Right renal cortex interstitium (tissue), 3 donors: ENCODE results near the gene UBE2Q1. TPM values are rescaled to one million over a fixed set of nuclear protein-coding genes. Genes with fewer than 3 reads are reported as not detected.

Experiments used
- DNase-seq, 3 donors: peaks; one replicate each; pipeline ENCODE4 v3.0.0-alpha.2; 2013; ENCODE audit warnings: low read depth in 3 of 3, low spot score in 2 of 3
- polyA plus RNA-seq, 3 donors: library from polyadenylated mRNA; unstranded; fragments of 120-200 nt; gene quantifications; one replicate each; pipeline ENCODE4 v1.2.1, GENCODE V29; 2013; ENCODE audit not compliant: insufficient read length in 3 of 3

UBE2Q1 gene
- 100 to 1,000 TPM; 107 to 136 (median 124) TPM for polyA plus RNA-seq

DNA sequence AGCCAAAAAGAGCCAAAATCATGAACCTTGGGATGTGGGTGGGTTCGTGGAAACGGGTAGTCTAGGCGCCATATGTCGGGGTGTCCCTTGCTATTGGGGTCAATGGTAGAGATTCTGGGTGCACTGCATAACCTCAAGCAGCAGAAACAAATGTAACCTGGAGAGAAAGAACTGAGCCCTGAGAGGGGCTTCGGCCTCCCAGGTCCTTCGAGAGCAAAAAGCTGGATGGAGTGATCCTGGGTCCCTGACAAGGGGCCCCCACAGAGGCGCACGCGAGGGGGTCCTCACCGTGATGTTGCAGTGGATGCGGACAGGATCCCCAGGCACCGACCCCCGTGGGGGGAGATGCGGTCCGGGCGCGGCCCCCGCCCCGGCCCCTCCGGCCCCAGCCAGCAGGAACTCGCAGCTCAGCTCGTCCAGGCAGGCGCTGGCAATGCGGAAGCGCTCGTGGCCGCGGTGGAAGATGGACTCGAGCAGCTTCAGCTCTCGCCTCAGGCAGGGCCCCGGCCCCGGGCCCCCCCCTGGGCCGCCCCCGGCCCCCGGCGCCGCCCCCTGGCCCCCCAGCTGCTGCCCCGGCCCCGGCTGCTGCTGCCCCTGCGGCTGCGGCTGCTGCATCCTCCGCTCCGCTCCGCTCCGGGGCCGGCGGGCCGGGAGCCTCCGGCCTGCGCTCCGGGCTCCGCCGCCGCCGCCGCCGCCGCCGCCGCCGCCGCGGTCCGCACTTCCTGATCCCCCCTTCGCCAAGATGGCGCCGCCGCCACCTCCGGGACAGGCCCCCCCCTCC is at the start of gene UBE2Q1:
Gene UBE2Q1 (minus strand): TSS at position 724 of the 781 bp plus-strand sequence. CDS start 109 bp downstream, at position 615.
- DNase-seq, result no peak

DNA sequence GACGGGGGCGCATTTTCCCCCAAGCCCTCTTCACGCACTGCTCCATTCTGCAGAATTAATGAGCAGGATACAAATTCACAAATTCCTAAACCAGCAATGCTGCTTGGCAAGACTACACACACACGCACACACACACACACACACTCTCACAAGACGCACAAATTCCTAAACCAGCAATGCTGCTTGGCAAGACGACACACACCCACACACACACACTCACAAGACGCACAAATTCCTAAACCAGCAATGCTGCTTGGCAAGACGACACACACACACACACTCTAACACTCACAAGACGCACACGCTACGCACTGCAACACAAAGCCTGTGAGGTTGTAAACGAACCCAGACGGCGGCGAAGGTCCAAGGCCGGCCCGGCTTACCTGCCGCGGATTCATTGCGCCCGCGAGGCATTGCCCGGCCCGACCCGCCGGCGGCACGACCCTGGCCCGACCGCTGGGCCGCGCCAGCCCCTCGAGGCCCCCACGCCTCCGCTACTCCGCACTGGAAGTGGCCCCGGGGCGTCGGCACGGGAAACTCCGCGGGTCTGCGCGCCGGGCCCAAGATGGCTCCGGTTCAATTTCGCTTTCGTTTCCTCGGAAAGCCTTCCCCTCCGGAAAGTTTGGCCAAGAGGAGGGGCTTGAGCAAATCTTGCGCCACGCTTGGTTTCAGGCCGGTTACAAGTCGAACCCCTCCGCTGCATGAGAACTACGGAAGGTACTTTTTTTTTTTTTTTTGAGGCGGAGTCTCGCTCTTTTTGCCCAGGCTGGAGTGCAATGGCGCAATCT is 49.3 kb upstream of the UBE2Q1 start, which contains the start of gene ADAR:
Gene ADAR (minus strand): TSS at position 578 of the 788 bp plus-strand sequence. CDS start 180 bp downstream, at position 398.
- DNase-seq, result peak; percentile 83 to 92 (median 92)

DNA sequence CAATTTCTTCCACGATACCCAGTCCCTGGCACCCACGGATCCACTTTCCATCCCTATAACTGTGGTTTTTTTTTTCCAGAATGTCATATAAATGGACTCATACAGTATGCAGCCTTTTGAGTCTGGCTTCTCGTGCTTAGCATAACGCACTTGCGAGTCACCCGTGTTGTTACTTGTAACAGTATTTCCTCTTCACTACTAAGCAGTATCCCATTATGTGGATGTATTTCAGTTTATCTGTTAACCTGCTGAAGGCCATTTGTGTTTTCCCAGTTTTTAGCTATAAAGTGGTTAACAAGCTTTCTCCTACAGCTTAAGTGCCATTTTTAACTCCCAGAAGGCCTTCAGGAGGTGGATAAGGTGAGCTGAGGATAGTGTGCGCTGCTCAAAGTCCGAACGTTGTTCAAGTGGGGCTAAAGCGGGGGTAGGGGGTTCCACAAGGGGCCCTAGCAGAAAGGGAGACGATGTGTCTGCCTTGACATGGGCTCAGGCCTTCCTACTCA is 48.7 kb upstream of the UBE2Q1 start:
- no peak for DNase-seq

DNA sequence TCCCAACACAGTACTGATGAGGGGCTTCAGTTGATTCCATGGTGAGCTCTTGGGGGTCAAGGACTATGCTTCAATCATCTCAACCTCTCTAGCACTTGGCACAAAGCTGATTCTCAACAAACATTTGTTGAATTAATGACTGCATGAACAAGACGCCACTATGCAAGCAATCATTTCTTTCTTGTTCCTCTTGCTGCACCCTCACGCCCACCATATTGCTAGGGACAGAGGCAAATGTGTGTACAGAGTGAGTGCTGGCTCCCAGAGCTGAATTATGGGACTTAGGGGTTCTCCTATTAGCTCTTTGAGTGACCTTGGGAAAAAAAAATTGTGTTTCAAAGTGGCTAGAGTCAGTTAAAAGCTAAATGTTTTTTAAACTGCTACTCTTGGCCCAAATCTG is 47.1 kb upstream of the UBE2Q1 start:
- DNase-seq, result no peak

DNA sequence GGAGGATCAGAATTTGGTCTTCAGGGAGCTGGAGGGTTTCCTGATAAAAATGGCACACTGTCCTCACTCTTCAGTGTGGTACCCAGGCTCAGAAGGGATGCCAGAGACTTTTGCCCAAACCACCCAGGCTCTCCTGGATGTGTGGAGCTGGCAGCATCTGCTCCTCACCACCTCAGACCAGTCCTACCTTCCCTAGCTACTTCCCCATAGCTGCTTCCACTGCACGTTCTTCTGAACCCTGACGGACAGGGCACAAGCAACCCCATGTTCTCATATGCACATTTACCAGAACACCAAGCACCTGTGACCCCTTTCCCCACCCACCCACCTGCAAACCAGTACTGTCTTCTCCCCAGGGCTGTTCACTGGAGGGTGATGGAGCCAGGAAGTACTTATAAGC is 44.9 kb upstream of the UBE2Q1 start:
- no peak for DNase-seq

DNA sequence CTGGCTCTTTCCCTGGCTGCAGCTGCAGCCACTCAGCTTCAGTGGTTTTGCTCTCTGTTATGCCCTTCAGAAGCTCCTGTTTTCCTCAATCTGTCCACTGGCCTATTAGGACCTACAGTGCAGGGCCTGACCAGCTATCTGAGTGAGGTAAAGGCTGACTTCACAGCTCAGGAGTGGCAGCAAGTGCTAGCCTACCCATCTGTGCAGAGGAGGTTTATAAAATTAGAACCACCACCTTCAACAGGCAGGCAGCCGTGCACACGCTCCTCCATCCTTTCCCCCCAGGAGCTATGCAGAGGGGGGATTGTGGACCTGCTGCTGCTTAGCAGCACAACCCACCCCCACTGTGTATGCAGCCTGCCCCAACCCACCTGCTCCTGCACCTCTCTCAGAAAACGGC is 41.2 kb upstream of the UBE2Q1 start:
- no peak for DNase-seq

DNA sequence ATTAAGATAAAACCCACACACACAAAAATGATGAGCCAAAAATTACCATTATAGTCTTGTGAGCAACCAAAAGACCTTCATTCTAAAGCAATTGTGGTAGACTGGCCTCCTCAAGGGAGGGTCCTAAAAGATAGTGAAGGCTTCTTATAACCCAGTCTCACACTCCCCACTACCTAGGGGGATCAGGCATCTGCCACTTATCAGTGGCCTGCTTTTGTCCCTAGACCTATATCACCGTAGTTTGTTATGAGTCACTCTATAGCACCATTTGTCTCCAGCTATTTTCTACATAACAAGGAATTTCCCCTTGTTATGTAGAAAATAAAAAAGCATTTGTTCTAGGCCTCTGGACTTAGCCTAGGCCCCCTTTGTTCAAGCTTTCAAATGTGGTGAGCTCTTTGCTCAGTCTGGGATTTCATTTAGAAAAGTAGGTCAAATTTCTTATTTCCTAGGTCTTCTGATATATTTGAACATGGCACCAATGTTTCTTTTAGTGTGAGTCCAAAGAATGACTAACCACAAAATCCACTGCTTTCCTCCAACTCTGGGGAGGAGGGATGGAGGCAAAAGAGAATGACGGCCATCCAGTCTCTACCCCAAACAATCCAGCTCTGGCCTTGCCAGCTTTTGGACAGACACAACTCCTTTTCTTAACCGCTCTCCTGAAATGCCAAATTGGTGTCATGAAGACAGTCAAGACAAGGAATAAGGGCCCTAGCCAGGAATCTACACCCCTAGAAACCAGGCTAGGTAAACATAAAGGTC is 40.6 kb upstream of the UBE2Q1 start:
- DNase-seq, result no peak

DNA sequence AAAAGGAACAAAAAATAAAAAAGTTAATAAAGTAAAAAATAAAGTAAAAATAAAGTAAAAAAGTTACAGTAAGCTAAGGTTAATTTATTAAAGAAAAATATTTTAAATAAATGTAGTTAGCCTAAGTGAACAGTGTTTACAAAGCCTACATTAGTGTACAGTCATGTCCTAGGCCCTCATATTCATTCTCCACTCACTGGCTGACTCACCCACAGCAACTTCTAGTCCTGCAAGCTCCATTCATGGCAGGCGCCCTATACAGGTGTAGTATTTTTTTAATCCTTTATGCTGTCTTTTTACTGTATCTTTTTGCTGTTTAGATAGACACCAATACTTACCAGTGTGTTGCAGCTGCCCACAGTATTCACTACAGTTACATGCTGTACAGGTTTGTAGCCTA is 37.2 kb upstream of the UBE2Q1 start:
- no peak for DNase-seq

DNA sequence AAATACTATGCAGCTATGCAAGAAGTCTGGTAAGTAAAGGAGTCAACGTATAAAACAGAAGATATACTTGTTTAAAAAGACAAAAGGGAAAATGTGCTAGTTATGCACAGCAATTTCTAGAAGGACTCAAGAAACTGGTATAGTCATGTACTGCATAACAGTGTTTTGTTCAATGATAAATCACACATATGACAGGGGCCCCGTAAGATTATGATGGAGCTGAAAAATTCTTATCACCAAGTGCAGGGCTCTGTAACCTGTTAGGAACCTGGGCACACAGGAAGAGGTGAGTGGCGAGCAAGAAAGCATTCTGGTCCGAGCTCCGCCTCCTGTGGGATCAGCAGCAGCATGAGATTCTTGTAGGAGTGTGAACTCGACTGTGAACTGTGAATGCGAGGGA is 36.3 kb upstream of the UBE2Q1 start:
- no peak for DNase-seq

DNA sequence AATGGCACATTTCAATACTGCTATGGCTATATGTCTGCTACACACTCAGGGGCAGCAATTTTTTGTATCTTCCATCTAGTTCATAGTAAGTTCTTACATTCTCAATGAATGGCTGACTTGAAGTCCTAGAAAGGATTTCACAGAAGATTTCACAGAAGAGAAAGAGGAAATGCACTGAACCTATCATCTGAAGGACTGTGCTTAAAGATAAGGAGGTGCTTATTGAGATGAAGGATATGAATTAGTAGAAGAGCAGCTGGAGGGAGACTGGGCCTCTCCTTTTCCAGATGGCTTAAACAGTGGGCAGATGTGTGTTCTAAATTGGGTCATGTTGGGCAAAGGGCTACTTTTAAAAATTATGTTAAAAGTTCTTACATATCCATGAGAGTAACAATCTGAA is 34.9 kb upstream of the UBE2Q1 start:
- DNase-seq, result no peak

DNA sequence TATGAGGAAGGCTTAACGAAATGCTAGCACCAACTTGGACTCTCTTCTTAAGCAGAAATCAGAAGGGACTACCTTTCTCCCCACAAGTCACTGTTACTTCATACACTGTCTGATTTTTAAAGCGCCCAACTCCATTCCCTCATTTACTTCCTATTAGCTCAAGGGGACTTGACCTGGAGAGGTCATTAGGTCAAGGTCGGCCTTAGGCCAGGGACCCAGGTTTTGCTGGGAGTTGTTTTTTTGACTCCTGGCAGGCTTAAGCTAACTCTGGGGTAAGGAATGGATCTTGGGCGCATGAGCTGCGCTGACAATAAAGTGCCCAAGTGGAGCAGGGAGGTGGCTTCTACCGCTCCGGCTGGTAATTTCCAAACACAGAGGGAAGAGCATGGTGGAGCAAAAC is 32.7 kb upstream of the UBE2Q1 start:
- no peak for DNase-seq

DNA sequence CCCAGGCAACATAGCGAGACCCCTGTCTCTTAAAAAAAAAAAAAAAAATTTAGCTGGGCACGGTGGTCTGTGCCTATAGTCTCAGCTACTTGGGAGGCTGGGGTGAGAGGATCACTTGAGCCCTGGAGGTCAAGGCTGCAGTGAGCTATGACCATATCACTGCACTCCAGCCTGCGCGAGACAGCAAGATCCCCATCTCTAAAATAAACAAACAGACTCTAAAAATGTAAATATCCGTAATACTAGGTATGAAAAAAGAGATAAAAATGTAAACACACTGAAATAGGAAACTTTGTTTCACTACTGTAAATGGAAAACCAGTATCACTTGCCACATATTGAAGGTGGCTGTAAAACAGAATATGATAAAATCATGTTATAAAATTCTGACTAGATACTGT is 32.3 kb upstream of the UBE2Q1 start:
- DNase-seq, result no peak

DNA sequence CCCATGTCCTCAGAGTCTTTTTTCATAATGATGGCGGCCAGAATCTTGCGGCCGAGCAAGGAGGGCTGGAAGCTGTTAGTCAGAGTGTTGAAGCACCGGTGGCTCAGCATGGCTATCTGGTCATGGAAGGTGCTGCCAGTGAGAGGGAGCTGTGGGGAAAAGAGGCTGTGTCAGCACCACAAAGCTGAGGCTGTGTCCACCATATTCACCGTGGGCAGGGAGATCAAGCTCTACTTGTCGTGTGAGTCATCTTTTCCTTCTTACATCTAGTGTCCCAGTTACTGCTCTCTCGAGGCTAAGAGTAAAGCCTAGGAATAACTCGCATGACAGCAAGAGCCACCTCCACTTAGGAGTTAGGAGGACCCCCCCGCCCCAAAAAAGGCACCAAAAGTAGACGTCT is 31.3 kb upstream of the UBE2Q1 start:
- DNase-seq, result no peak

DNA sequence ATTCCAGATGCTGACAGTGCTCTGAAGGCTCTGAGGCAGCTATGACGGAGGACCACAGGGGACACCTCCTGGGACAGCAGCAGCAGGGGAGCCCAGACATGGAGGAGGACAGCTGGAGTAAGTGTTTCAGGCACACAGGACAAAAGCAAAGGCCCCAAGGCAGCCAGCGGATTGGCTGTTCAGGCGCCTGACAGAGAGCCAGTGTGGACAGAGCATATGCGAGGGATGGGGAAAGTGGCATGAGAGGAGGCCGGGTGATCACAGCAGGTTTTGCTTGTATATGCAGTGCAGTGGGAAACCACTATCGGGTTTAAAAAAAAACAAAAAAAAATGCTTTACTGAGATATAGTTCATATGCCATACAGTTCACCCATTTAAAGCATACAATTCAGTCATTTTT is 28.2 kb upstream of the UBE2Q1 start:
- no peak for DNase-seq

DNA sequence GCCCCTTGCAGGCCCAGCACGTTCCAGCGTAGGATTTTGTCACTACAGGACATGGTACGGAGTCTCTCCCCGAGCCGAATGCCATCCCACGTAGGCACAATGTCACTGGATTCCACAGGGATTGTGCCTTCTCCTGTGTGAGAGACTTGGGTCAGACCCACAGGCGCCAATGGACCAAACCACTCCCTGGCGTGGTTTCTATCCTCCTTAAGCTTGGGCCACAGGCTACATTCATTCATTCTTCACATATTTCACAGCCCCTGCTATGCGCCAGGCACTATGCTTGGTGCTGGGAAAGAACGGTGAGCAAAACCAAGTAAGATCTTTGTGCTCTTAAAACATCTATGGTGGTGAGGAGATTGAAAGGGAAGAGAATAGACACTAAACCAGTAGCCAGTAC is 27.8 kb upstream of the UBE2Q1 start:
- DNase-seq, result no peak

DNA sequence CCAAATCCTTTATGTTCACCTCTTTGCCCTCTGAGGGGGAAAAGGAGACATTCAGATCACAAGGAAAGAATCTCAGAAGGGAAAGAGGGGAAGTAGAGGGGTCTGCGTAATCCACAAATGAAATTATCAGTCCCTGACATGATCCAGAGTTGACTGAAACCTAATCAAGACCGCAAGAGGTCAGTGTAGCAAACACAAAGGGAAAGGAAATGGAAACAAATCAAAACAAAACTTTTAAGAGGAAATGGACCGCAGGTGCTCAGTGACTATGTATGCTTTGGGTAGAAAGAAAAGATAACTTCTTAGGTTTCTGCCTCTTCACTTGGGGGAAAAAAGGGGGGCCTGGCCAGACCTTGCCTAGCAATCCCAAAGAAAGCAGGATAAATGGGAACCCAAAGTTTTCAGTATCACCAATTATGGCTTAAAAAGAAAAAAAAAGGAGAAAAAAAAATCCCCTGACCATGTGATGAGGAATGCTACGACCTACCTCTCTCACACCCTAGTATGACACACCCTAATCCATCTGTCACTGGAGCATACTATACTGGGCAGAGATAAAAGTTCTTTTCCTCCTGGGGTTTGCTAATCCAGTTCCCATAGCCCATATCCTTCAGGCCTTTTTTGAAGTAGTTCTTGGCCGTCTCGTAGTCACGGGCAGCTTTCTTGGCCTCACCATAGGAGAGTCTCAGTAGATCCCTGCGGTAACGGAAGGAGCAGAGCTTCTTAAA is 26.0 kb upstream of the UBE2Q1 start:
- no peak for DNase-seq

DNA sequence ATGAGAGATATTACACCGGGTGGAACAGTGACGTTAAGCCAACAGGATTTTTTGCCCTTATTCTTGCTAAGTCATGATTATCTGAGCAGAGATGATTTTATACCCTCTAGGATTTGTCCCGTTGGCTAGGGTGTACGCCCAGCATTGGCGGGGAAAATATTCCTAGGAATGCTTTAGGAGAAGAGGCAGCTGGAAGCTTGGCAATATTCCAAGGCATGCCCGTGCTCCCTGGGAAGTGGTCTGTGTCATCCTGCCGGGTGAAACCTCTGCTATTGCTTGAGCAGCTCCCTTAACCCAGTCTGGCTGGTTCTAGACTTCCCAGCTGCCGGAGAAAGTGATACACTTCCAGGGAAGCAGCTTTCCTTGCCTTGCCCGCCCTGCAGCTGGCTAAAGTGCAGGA is 25.3 kb upstream of the UBE2Q1 start:
- no peak for DNase-seq

DNA sequence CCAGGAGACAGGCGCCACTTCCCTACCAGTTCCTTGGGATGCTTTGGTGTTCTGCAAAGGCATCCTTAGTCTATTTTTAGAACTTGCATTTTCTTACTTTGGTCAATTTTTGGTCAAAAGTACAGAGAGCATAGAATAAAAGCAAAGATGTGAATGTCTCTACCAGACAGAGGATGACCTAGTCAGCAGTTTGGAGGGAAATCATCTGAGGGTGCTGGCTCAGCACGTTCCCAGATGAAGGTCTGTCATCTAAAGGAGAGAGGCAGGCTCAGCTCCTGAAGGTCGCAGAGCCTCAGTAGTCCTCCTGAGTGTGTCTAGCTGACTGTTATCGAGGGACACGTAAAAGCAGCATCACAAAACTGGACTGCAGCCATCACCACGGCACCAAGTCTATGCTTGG is 24.4 kb upstream of the UBE2Q1 start:
- no peak for DNase-seq

DNA sequence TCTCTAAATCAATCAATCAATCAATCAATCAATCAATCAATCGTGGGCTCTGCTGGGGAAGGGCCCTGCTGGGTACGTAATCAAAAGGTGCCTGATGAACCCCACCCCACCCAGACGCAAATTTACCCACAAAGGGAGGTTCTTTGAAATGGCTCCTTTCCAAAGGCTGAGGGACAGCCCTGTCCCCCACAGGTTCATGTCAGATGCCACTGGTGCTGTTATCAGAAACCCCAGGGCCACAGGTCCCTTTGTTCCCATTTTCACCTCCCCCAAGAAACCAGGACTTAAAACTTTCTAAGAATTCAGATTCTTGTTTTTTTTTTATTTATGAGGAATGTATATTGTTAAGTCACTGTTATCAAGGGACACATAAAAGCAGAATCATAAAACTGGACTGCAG is 23.3 kb upstream of the UBE2Q1 start:
- no peak for DNase-seq

DNA sequence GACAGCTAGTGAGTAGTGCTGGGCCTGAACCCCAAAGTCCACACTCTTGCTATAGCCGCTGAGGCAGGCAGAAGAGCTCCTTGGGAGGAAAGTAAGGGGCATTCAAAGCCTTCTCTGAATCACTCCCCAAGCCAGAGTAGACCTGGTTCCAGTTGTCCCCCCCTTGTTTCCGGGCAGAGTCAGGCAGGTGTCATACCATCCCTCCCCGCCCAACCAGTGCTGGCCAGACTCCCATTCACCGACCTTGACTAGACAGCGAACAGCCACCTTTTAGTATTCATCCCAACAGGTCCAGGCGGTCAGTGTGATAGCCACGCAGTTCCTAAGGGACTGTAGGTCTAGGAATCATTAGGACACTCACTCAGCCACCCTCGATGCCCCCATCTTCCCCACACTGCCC is 20.9 kb upstream of the UBE2Q1 start:
- no peak for DNase-seq
